CD4-positive, alpha-beta T cell (primary cell): ENCODE data around the gene FCHO2. TPM values are rescaled to one million over a fixed set of nuclear protein-coding genes. Genes with fewer than 3 reads are reported as not detected.
"Not testable (repeated sequence)": the region's sequence is repeated elsewhere in the genome, so short reads cannot be mapped to it uniquely, and the experiment has no call there.

Source experiments
- ATAC-seq: fragments of 200-7000 bp; cut with Tn5 transposase; one replicate; pipeline ENCODE4 v1.10.0; 2022; ENCODE audit warnings: mild to moderate bottlenecking; ENCODE audit not compliant: poor library complexity
- CTCF ChIA-PET: fragments of 350-600 bp; sonication (Branson Sonifier 250); formaldehyde crosslinking; loops from one replicate; lab custom pipeline; 2021; ENCODE audit warnings: antibody characterized with exemption, inconsistent platforms; lab: Charles Lee
- POLR2A ChIA-PET: fragments of 350-600 bp; sonication (Branson Sonifier 250); formaldehyde crosslinking; loops from one replicate; lab custom pipeline; 2021; ENCODE audit warnings: antibody characterized with exemption, inconsistent platforms; lab: Charles Lee
- DNase-seq, 14 experiments: peaks; one replicate each; pipeline ENCODE4 v3.0.0-alpha.2; 2013 to 2020; ENCODE audit warnings: mixed read lengths in 2 of 14
- H3K27ac ChIP-seq, 2 donors: one replicate each; pipeline versions ENCODE4 v1.5.1 to v1.7.0; 2013; ENCODE audit warnings: low read length in 2 of 2, low read depth in 1 of 2, mild to moderate bottlenecking in 1 of 2
- H3K27me3 ChIP-seq, 2 experiments: 1 replicate in 1 of 2; 2 replicates in 1 of 2; pipeline versions ENCODE4 v1.6.1 to v1.7.0; 2013; ENCODE audit warnings: low read length in 2 of 2, control low read depth in 1 of 2, mild to moderate bottlenecking in 1 of 2, moderate library complexity in 1 of 2; ENCODE audit not compliant: insufficient read depth in 2 of 2, control insufficient read depth in 1 of 2
- H3K36me3 ChIP-seq: one replicate; pipeline ENCODE4 v1.6.1; 2013; ENCODE audit warnings: low read length, control low read depth; ENCODE audit not compliant: insufficient read depth
- H3K4me1 ChIP-seq: one replicate; pipeline ENCODE4 v1.6.1; 2013; ENCODE audit warnings: low read length, control low read depth; ENCODE audit not compliant: insufficient read depth
- H3K4me3 ChIP-seq: one replicate; pipeline ENCODE4 v1.5.1; 2013; ENCODE audit warnings: mild to moderate bottlenecking, low read length, moderate library complexity
- H3K9me3 ChIP-seq, 2 experiments: 1 replicate in 1 of 2; 2 replicates in 1 of 2; pipeline versions ENCODE4 v1.6.1 to v1.7.0; 2013; ENCODE audit warnings: low read length in 2 of 2, mild to moderate bottlenecking in 2 of 2, control low read depth in 1 of 2, moderate library complexity in 1 of 2; ENCODE audit not compliant: control insufficient read depth in 1 of 2, insufficient read depth in 1 of 2
- H3K27ac Mint-ChIP-seq: one replicate; pipeline ENCODE4 v1.8.0; 2020; ENCODE audit warnings: mixed read lengths
- H3K27me3 Mint-ChIP-seq: one replicate; pipeline ENCODE4 v1.8.0; 2021; ENCODE audit warnings: mixed read lengths
- H3K36me3 Mint-ChIP-seq: one replicate; pipeline ENCODE4 v1.8.0; 2021; ENCODE audit warnings: low read depth, mixed read lengths
- H3K4me1 Mint-ChIP-seq: one replicate; pipeline ENCODE4 v1.8.0; 2021; ENCODE audit warnings: low read depth, mixed read lengths
- H3K4me3 Mint-ChIP-seq: one replicate; pipeline ENCODE4 v1.8.0; 2020; ENCODE audit warnings: mild to moderate bottlenecking, mixed read lengths
- H3K9me3 Mint-ChIP-seq: one replicate; pipeline ENCODE4 v1.8.0; 2020; ENCODE audit warnings: mixed read lengths
- CTCF ChIP-seq: fragments of 200-600 bp; IDR thresholded peaks from one replicate; pipeline ENCODE4 v1.8.0; 2022; ENCODE audit warnings: antibody characterized with exemption, mild to moderate bottlenecking
- intact Hi-C, 2 experiments: fragments of 100-400 bp; cut with DNase I in 1 of 2; cut with micrococcal nuclease in 1 of 2; formaldehyde crosslinking; loops; one replicate each; pipeline versions ENCODE4 v1.15.1 to v1.9.0; 2023 to 2025; cut with DNase I, micrococcal nuclease
- total RNA-seq, 174 experiments: library from RNA in 2 of 174; stranded (reverse) in 2 of 174; gene quantifications; one replicate each; pipeline ENCODE4 v1.2.3 and lab custom pipeline; 2021 to 2026

Gene FCHO2
- total RNA-seq, 2 experiments from 2014 or later: 2.0 to 2.6 TPM

GRCh38 chr5:73019766-73020165 is 63.9 kb downstream of the FCHO2 start:
- ChIA-PET CTCF (no interaction called here), POLR2A (no interaction called here)
- H3K27me3 Mint-ChIP-seq: no peaks in the 10 kb centered on the region
- Histone ChIP-seq H3K4me1 (no peaks in the 10 kb centered on the region), H3K36me3 (no peaks in the 10 kb centered on the region), H3K27me3 (no peaks in the 10 kb centered on the region), H3K27ac (no peak overlapping the region), H3K4me3 (no peak overlapping the region), H3K9me3 (no peaks in the 10 kb centered on the region)
- no peak overlapping the region for H3K4me3 Mint-ChIP-seq
- TF ChIP-seq CTCF: no peak
- ATAC-seq (no peak), DNase-seq (no peak)
- H3K4me1 Mint-ChIP-seq: no peaks in the 10 kb centered on the region
- H3K9me3 Mint-ChIP-seq: no peaks in the 10 kb centered on the region
- no peaks in the 10 kb centered on the region for H3K36me3 Mint-ChIP-seq
- intact Hi-C loops: no loop called here
- H3K27ac Mint-ChIP-seq: no peak overlapping the region

GRCh38 chr5:73022471-73023169 is 66.8 kb downstream of the FCHO2 start:
- POLR2A ChIA-PET: no interaction called here
- Mint-ChIP-seq H3K27me3 (peaks cover 4% of the 10 kb centered on the region), H3K4me1 (no peaks in the 10 kb centered on the region), H3K4me3 (no peak overlapping the region), H3K36me3 (no peaks in the 10 kb centered on the region), H3K27ac (no peak overlapping the region), H3K9me3 (no peaks in the 10 kb centered on the region)
- no peak overlapping the region for H3K4me3 ChIP-seq
- DNase-seq: no peak
- no peaks in the 10 kb centered on the region for H3K36me3 ChIP-seq
- H3K27ac ChIP-seq: no peak overlapping the region
- CTCF ChIA-PET: no interaction called here
- H3K9me3 ChIP-seq: no peaks in the 10 kb centered on the region
- no peaks in the 10 kb centered on the region for H3K27me3 ChIP-seq
- TF ChIP-seq CTCF: no peak
- no peaks in the 10 kb centered on the region for H3K4me1 ChIP-seq
- intact Hi-C loops: no loop called here
- no peak for ATAC-seq

- H3K4me1 Mint-ChIP-seq, H3K36me3 Mint-ChIP-seq, ATAC-seq, CTCF ChIA-PET, H3K9me3 Mint-ChIP-seq, H3K27me3 Mint-ChIP-seq, H3K4me3 Mint-ChIP-seq, H3K27ac ChIP-seq, H3K4me1 ChIP-seq, H3K4me3 ChIP-seq, DNase-seq, POLR2A ChIA-PET, intact Hi-C loops, H3K27ac Mint-ChIP-seq, H3K36me3 ChIP-seq, H3K9me3 ChIP-seq, H3K27me3 ChIP-seq: not testable (repeated sequence)
These were observed 69.2 kb downstream of the FCHO2 start for GRCh38 chr5:73024946-73025544.

- Mint-ChIP-seq H3K36me3 (no peaks in the 10 kb centered on the region), H3K27me3 (peaks cover 4% of the 10 kb centered on the region), H3K27ac (no peak overlapping the region), H3K4me3 (no peak overlapping the region), H3K9me3 (no peaks in the 10 kb centered on the region), H3K4me1 (no peaks in the 10 kb centered on the region)
- no peaks in the 10 kb centered on the region for H3K36me3 ChIP-seq
- CTCF ChIA-PET: no interaction called here
- intact Hi-C loops: no loop called here
- no peak for DNase-seq
- H3K4me3 ChIP-seq: no peak overlapping the region
- no peaks in the 10 kb centered on the region for H3K4me1 ChIP-seq
- no peak for ATAC-seq
- POLR2A ChIA-PET: no interaction called here
- H3K27me3 ChIP-seq: no peaks in the 10 kb centered on the region
- H3K9me3 ChIP-seq: no peaks in the 10 kb centered on the region
- no peak for TF ChIP-seq CTCF
- no peak overlapping the region for H3K27ac ChIP-seq
These were observed 71.5 kb downstream of the FCHO2 start for GRCh38 chr5:73027361-73027760.
